ES-I3 (cell line): ENCODE measurements around the gene SLC2A6.

Experiments
- H3K36me3 ChIP-seq: 2 replicates; pipeline ENCODE4 v1.6.1; 2013; ENCODE audit warnings: mild to moderate bottlenecking, low read length, control low read depth, moderate library complexity; ENCODE audit not compliant: insufficient read depth
- H3K4me1 ChIP-seq: 2 replicates; pipeline ENCODE4 v1.6.1; 2013; ENCODE audit warnings: mild to moderate bottlenecking, control low read depth, low read length; ENCODE audit not compliant: insufficient read depth
- H3K9ac ChIP-seq: 2 replicates; pipeline ENCODE4 v1.6.1; 2013; ENCODE audit warnings: low read depth, mild to moderate bottlenecking, low read length, moderate library complexity
- H3K9me3 ChIP-seq: 2 replicates; pipeline ENCODE4 v1.6.1; 2013; ENCODE audit warnings: mild to moderate bottlenecking, low read length, moderate library complexity; ENCODE audit not compliant: control insufficient read depth, insufficient read depth

Gene SLC2A6

GRCh38 chr9:133440874-133441273 lies 38.0 kb downstream of the SLC2A6 start:
- Histone ChIP-seq H3K9ac (no peak overlapping the region), H3K9me3 (no peaks in the 10 kb centered on the region), H3K36me3 (no peaks in the 10 kb centered on the region), H3K4me1 (no peaks in the 10 kb centered on the region)

DNA sequence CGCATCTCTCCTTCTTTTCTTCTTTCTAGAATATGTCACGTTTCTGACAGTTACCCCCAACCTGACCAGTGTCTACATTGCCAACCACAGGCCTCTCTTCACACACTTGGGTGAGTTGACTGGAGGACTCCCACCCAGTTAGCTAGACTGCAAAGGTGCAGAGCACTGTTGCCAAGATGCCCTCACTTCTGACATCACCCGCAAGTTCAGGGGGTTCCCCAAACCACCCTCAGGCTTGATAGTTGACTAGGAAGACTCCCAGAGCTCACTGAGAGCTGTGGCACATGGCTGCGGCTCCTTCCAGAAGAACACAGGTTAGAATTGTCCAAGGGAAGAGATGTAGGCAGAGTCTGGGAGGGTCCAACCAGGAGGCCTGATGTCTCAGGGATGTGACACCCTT lies 39.6 kb downstream of the SLC2A6 start:
- no peaks in the 10 kb centered on the region for H3K4me1 ChIP-seq
- no peak overlapping the region for H3K9ac ChIP-seq
- no peaks in the 10 kb centered on the region for H3K36me3 ChIP-seq
- H3K9me3 ChIP-seq: no peaks in the 10 kb centered on the region

- no peak overlapping the region for H3K9ac ChIP-seq
- H3K4me1 ChIP-seq: no peaks in the 10 kb centered on the region
- no peaks in the 10 kb centered on the region for H3K36me3 ChIP-seq
- no peaks in the 10 kb centered on the region for H3K9me3 ChIP-seq
Observed at GRCh38 chr9:133437753-133438531, 41.0 kb downstream of the SLC2A6 start.

- Histone ChIP-seq H3K4me1 (no peaks in the 10 kb centered on the region), H3K9ac (no peak overlapping the region), H3K36me3 (no peaks in the 10 kb centered on the region), H3K9me3 (no peaks in the 10 kb centered on the region)
Observed at GRCh38 chr9:133436681-133437080, 42.2 kb downstream of the SLC2A6 start.

GRCh38 chr9:133433351-133433843 lies 45.5 kb downstream of the SLC2A6 start:
- Histone ChIP-seq H3K36me3 (no peaks in the 10 kb centered on the region), H3K9me3 (no peaks in the 10 kb centered on the region), H3K9ac (no peak overlapping the region), H3K4me1 (no peaks in the 10 kb centered on the region)

DNA sequence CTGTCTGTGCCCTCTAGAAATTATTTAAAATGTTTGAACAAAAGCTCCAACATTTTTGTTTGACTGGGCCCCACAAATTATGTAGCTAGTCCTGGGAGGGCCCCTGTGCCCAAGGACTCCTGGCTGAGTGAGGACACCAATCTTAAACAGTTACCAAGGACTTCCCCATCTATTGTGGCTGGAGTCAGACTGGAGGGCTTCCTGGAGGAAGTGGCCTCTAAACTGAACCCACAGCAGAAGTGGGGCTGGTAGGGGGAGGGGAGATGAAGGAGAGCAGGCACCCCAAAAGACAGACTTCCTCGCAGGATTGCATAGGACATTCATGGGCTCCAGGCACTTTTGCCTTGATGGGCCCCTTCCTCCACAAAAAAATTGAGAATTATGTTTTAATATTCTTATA lies 48.7 kb downstream of the SLC2A6 start:
- no peaks in the 10 kb centered on the region for H3K36me3 ChIP-seq
- H3K4me1 ChIP-seq: 0 out of 2 replicates have a peak, but pooled peaks cover 3% of the 10 kb centered on the region
- no peaks in the 10 kb centered on the region for H3K9me3 ChIP-seq
- no peak overlapping the region; the same call in 1 of the 2 replicates for H3K9ac ChIP-seq

DNA sequence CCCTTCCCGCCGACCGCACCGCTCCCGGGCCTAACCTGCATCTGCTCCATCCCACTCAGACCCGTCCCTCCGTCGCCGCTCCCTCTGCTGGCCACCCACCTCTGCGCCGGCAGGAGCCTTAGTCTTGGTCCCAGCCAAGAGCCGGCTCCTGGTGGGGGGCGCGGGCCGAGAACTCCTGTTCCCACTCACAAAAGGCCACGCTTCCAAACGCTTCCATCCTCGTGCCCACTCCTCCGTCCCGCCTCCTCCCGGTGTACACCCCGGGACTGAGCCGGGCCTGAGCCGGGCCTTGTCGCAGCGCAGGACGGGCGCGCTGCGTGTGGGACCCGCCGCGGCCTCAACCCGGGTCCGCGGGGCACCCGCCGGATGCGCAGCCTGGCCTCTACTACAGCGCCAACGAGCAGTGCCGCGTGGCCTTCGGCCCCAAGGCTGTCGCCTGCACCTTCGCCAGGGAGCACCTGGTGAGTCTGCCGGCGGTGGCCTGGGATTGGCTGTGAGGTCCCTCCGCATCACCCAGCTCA lies 49.2 kb downstream of the SLC2A6 start:
- peak overlapping the region; percentile 50; the same call in 1 of the 2 replicates for H3K9ac ChIP-seq

DNA sequence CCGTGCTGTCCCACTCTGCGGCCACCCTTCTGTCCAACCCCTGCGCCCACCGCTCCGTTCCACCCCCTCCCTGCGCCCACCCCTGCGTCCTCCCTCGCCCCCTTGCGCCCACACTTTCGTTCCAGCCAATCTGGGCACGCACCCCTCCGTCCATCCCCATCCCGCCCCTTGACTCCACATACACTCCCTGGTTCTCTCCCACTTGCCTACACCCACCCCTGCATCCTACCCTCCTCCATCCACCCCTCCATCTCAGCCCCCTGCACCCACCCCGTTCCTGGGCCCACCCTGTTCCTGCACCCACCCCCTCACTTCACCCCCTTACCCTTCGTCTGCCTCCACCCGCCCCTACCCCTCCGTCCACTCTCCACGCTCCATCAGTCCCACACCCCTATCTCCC lies 49.7 kb downstream of the SLC2A6 start:
- Histone ChIP-seq H3K4me1 (0 out of 2 replicates have a peak, but pooled peaks cover 3% of the 10 kb centered on the region), H3K9ac (peak overlapping the region; percentile 50; the same call in 1 of the 2 replicates), H3K36me3 (no peaks in the 10 kb centered on the region), H3K9me3 (no peaks in the 10 kb centered on the region)

More for the DNA sequence above, 49.2 kb downstream of the SLC2A6 start:
- H3K9me3 ChIP-seq: no peaks in the 10 kb centered on the region
- H3K4me1 ChIP-seq: 0 out of 2 replicates have a peak, but pooled peaks cover 3% of the 10 kb centered on the region
- H3K36me3 ChIP-seq: no peaks in the 10 kb centered on the region

DNA sequence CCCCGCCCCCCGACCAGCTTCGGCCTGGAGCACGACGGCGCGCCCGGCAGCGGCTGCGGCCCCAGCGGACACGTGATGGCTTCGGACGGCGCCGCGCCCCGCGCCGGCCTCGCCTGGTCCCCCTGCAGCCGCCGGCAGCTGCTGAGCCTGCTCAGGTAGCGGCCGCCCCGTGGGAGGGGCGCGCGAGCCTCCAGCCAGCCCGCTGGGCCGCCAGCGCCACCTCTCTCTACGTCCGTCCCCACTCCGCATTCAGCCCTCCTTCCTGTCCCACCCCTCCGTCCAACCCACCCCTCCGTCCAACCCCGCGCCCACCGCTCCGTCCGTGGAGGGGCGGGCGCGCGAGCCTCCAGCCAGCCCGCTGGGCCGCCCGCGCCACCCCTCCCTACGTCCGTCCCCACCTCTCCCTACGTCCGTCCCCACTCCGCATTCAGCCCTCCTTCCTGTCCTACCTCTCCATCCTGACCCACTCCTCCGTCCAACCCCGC lies 50.2 kb downstream of the SLC2A6 start:
- Histone ChIP-seq H3K9ac (peak overlapping the region; percentile 51; the same call in 1 of the 2 replicates), H3K36me3 (no peaks in the 10 kb centered on the region), H3K4me1 (0 out of 2 replicates have a peak, but pooled peaks cover 3% of the 10 kb centered on the region), H3K9me3 (no peaks in the 10 kb centered on the region)

DNA sequence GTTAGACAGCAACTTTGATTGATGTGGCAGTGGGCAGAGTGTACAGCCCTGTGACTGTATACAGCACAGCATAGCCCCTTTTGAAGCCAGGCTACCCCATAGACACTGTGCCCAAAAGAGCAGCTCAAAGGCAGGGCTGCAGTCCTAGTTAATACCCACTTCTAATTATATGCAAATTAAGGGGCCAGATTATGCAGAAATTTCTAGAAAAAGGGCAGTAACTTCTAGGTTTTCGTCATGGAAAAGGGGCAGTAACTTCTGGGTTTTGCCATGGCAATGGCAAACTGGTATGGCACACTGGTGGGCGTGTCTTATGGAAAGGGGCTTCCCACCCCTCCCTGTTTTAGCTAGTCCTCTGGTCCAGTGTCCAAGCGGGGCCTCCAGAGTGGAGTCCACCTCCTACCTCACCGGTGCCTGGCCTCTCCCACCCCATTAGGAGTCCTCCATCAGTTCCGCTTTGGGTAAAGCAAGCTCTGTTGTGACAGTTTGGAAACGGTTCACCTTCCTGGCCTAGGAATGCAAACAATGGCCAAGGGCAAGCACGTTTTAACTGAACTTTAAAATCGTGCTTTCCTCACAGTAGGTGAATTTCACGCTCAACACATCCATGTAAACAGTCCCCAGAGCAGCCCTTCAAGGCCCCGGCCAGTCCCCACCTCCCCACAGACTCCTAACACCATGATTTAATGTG lies 51.1 kb downstream of the SLC2A6 start:
- Histone ChIP-seq H3K36me3 (no peaks in the 10 kb centered on the region), H3K9me3 (no peaks in the 10 kb centered on the region), H3K9ac (peak overlapping the region; percentile 57), H3K4me1 (0 out of 2 replicates have a peak, but pooled peaks cover 3% of the 10 kb centered on the region)

DNA sequence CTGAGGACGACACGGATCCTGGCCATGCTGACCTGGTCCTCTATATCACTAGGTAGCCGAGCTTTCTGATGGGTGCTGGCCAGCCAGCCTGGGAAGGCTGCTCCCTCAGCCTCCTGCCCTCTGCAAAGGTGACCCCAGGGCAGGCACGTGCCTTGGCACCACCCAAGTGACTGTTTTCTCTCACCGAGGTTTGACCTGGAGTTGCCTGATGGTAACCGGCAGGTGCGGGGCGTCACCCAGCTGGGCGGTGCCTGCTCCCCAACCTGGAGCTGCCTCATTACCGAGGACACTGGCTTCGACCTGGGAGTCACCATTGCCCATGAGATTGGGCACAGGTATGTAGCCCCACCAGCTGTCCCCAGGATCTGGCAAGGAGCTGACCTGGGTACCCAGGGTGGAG lies 52.9 kb downstream of the SLC2A6 start:
- peaks cover 8% of the 10 kb centered on the region; the same call in 1 of the 2 replicates for H3K4me1 ChIP-seq
- H3K36me3 ChIP-seq: no peaks in the 10 kb centered on the region
- no peaks in the 10 kb centered on the region for H3K9me3 ChIP-seq
- H3K9ac ChIP-seq: no peak overlapping the region

DNA sequence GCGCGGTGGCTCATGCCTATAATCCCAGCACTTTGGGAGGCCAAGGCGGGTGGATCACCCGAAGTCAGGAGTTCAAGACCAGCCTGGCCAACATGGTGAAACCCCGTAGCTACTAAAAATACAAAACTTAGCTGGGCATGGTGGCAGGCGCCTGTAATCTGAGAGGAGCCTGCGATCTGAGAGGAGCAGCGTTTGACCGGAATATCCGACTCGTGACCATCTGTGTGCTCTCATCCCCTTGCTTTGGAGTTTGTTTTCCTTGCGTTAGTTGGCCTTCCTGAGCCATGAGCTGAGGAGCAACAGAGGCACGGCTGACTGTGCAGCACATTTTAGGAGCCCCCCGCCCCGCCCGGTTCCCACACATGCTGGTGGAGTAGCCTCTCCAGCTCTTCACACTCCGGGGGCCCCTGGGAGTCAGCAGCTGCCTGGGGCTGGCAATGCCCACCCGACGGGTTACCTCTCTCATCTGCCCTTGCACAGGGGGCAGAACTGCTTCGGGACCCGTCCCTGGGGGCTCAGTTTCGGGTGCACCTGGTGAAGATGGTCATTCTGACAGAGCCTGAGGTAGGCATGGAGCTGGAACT lies 53.8 kb downstream of the SLC2A6 start:
- Histone ChIP-seq H3K4me1 (peaks cover 13% of the 10 kb centered on the region; the same call in 1 of the 2 replicates), H3K36me3 (no peaks in the 10 kb centered on the region), H3K9ac (no peak overlapping the region), H3K9me3 (no peaks in the 10 kb centered on the region)

GRCh38 chr9:133424187-133424586 lies 54.7 kb downstream of the SLC2A6 start:
- Histone ChIP-seq H3K36me3 (no peaks in the 10 kb centered on the region), H3K4me1 (peaks cover 17% of the 10 kb centered on the region; the same call in 1 of the 2 replicates), H3K9me3 (no peaks in the 10 kb centered on the region), H3K9ac (no peak overlapping the region)

DNA sequence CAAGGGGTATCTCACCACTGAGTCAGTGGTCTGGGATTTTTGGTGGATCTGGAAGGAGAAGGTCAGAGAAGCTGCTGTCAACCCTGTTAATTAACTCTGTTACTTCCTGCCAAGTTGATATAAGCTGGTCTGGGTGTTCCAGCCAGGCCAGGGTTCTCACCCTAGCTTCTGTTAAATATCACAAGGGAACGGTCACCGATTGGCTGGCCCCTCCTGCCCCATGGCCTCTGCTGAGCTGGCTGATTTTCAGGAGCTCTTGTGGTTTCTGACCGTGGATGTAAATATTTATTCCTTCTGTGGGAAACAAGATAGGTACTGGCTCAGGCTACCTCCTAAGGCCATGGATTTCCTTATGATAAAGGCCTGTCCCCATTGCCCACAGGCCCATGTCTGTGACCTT lies 55.7 kb downstream of the SLC2A6 start:
- no peaks in the 10 kb centered on the region for H3K9me3 ChIP-seq
- H3K9ac ChIP-seq: no peak overlapping the region
- H3K36me3 ChIP-seq: no peaks in the 10 kb centered on the region
- peaks cover 18% of the 10 kb centered on the region; the same call in 1 of the 2 replicates for H3K4me1 ChIP-seq
